MCF 10A (cell line): ENCODE measurements around the gene ZBTB32. TPM values are rescaled to one million over a fixed set of nuclear protein-coding genes. Genes with fewer than 3 reads are reported as not detected.

Experiments used
- BruUV-seq: library from RNA; stranded (reverse); fragments of 400-500 nt; replicated peaks from 2 replicates; lab custom pipeline; 2021; lab: Mats Ljungman, UMichigan
- CTCF ChIA-PET: fragments of 300-600 bp; sonication (Branson Sonifier 250); formaldehyde crosslinking; extraction: SDS; loops from one replicate; lab custom pipeline; 2021; ENCODE audit warnings: antibody characterized with exemption, inconsistent platforms; lab: Yijun Ruan, JAX
- POLR2A ChIA-PET: fragments of 300-600, 350-650 bp; sonication (Branson Sonifier 250); formaldehyde crosslinking; extraction: SDS; loops from one replicate; lab custom pipeline; 2020; ENCODE audit warnings: antibody characterized with exemption, inconsistent platforms; lab: Yijun Ruan, JAX
- DNase-seq: peaks from one replicate; pipeline ENCODE4 v3.0.0-alpha.2; 2018; ENCODE audit not compliant: unreplicated experiment
- H3K27ac Mint-ChIP-seq: one replicate; pipeline ENCODE4 v1.8.0; 2022; ENCODE audit warnings: mild to moderate bottlenecking, low read depth, mixed read lengths; ENCODE audit not compliant: unreplicated experiment
- H3K27me3 Mint-ChIP-seq: one replicate; pipeline ENCODE4 v1.8.0; 2022; ENCODE audit warnings: mixed read lengths; ENCODE audit not compliant: insufficient read depth, unreplicated experiment
- H3K36me3 Mint-ChIP-seq: one replicate; pipeline ENCODE4 v1.8.0; 2022; ENCODE audit warnings: mild to moderate bottlenecking, moderate library complexity, mixed read lengths; ENCODE audit not compliant: insufficient read depth, unreplicated experiment
- H3K4me1 Mint-ChIP-seq: one replicate; pipeline ENCODE4 v1.8.0; 2022; ENCODE audit warnings: mixed read lengths; ENCODE audit not compliant: insufficient read depth, unreplicated experiment
- H3K4me3 Mint-ChIP-seq: one replicate; pipeline ENCODE4 v1.8.0; 2022; ENCODE audit warnings: mild to moderate bottlenecking, moderate library complexity, mixed read lengths; ENCODE audit not compliant: unreplicated experiment
- H3K9me3 Mint-ChIP-seq: one replicate; pipeline ENCODE4 v1.8.0; 2022; ENCODE audit warnings: mixed read lengths; ENCODE audit not compliant: unreplicated experiment
- CTCF ChIP-seq: fragments of 200-600 bp; IDR thresholded peaks from one replicate; pipeline ENCODE4 v1.8.0; 2022; ENCODE audit warnings: antibody characterized with exemption, mild to moderate bottlenecking; ENCODE audit not compliant: unreplicated experiment
- intact Hi-C: fragments of 100-400 bp; cut with micrococcal nuclease; formaldehyde crosslinking; loops from 2 replicates; pipeline ENCODE4 v1.14.1; 2022
- total RNA-seq: library from RNA; stranded (reverse); gene quantifications from 2 replicates; pipeline ENCODE4 v1.2.3, GENCODE V29; 2022

ZBTB32 gene
- total RNA-seq, 1 experiment from 2014 or later = not detected

GRCh38 chr19:35751839-35752745 lies 47.7 kb downstream of the ZBTB32 start:
- ChIA-PET POLR2A (interaction anchor here (0.9 kb wide), 1 partner anchor 12 kb away, joined by 3 read pairs; no protein-coding TSS in a partner anchor), CTCF (interaction anchor here (0.5 to 0.8 kb wide), 4 partner anchors 9 to 249 kb away, joined by 3 to 4 read pairs (median 3); no protein-coding TSS in a partner anchor)
- peaks cover 14% of the 10 kb centered on the region for H3K36me3 Mint-ChIP-seq
- TF ChIP-seq CTCF = no peak
- H3K4me3 Mint-ChIP-seq = no peak overlapping the region
- DNase-seq = no peak
- no peaks in the 10 kb centered on the region for H3K27me3 Mint-ChIP-seq
- H3K27ac Mint-ChIP-seq = no peak overlapping the region
- intact Hi-C loops = no loop called here
- BruUV-seq = no TSS peak
- H3K9me3 Mint-ChIP-seq = no peaks in the 10 kb centered on the region
- peaks cover 12% of the 10 kb centered on the region for H3K4me1 Mint-ChIP-seq

- no peak overlapping the region for H3K4me3 Mint-ChIP-seq
- POLR2A ChIA-PET = no interaction called here
- no peaks in the 10 kb centered on the region for H3K9me3 Mint-ChIP-seq
- H3K27me3 Mint-ChIP-seq = no peaks in the 10 kb centered on the region
- H3K27ac Mint-ChIP-seq = no peak overlapping the region
- intact Hi-C loops = no loop called here
- H3K36me3 Mint-ChIP-seq = peaks cover 15% of the 10 kb centered on the region
- DNase-seq = no peak
- TF ChIP-seq CTCF = no peak
- CTCF ChIA-PET = interaction anchor here (0.6 to 0.7 kb wide), 2 partner anchors 178 to 240 kb away, joined by 3 to 4 read pairs; no protein-coding TSS in a partner anchor
- no TSS peak for BruUV-seq
- H3K4me1 Mint-ChIP-seq = peaks cover 12% of the 10 kb centered on the region
Measured at GRCh38 chr19:35752746-35753350, 48.5 kb downstream of the ZBTB32 start.

GRCh38 chr19:35753634-35754369 lies 49.4 kb downstream of the ZBTB32 start:
- Mint-ChIP-seq H3K27ac (no peak overlapping the region), H3K4me1 (peaks cover 12% of the 10 kb centered on the region), H3K36me3 (peaks cover 14% of the 10 kb centered on the region), H3K27me3 (no peaks in the 10 kb centered on the region), H3K4me3 (no peak overlapping the region), H3K9me3 (no peaks in the 10 kb centered on the region)
- BruUV-seq = no TSS peak
- no peak for TF ChIP-seq CTCF
- DNase-seq = no peak
- intact Hi-C loops = no loop called here
- POLR2A ChIA-PET = no interaction called here
- CTCF ChIA-PET = interaction anchor here (0.6 kb wide), 1 partner anchor 71 kb away, joined by 4 read pairs; no protein-coding TSS in a partner anchor
